T-helper 1 cell treated with Interleukin-12 subunit alpha and Interleukin-12 subunit beta and Interleukin-4 antibody, amounts not matched to agents 30 ng/mL and 1 ng/mL, for 36 hours (primary cell): ENCODE data around the gene C1orf174. TPM values are rescaled to one million over a fixed set of nuclear protein-coding genes. Genes with fewer than 3 reads are reported as not detected.

Experiments used
- intact Hi-C: fragments of 100-400 bp; cut with micrococcal nuclease; formaldehyde crosslinking; loops from one replicate; pipeline ENCODE4 v1.15.1; 2024
- total RNA-seq: library from RNA; stranded (reverse); gene quantifications from 2 replicates; pipeline ENCODE4 v1.2.3, GENCODE V29; 2022

The C1orf174 gene
- total RNA-seq, 1 donor from 2014 or later, result 30.4 TPM

DNA sequence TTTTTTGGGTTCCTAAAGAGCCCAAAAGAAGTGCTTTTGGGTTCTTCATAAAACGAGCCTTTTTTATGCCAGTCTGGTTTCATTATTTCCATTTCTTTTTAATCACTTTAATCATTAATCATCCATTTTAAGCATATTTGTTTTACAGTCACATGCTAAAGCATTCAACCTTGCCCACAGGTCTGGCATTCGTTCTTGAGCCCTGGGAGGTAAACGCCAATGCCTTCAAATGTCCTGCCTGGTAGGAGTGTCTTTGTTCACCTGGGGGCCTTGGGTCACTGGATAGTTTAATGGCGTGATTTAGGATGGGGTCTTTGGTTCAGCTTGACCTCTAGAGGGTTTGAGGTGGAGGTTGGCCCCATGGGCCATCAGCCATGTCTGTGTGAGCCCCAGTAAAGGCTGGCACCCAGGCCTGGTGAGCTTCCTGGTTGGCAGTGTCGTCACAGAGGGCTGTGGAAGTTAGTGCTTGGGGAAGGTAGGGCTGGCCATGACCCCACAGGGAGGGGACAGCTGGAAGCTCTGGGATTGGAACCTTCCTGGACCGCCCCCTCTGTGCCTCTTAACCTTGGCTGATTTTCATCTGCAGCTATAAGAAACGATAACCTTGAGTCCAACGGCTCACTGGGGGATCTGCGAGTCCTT, 20.2 kb downstream of the C1orf174 start:
- intact Hi-C loops, result no loop called here

DNA sequence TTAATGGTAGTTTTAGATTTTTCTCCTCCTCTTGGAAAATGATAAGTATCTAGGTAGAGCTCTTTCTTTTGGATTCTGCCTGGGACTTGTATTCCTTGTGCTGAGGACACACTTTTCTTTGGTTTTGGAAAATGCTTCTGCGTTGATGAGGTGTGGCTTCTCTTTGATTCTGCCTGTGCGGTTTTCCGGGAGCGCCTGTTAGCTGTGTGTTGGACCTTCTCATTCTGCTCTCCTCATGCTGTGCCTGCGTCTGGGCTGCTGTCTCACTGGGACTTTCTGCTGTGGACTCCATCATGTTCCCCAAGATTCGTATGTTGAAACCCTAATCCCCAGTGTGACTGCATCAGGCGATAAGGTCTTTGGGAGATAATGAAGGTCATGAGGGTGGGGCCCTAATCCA, 21.0 kb downstream of the C1orf174 start:
- intact Hi-C loops, result no loop called here

DNA sequence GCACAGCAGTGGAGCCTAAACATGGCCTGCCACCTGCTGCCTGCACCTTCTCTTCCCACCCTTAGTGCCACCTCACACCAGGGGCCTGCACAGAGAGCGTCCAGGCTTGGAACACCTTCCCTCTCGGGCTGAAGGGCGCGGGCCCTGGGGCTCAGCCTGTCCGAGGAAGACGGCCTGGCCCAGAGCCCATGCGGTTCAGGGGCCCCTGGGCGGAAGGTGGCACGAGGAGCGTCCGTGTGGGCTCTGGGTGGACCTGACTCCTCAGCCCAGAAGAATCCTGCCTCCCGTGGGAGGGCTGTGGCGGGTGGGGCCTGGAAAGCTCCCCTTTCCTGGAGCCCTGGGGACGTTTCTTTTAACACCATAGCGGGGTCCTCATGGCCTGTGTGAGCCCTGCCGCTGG, 23.4 kb downstream of the C1orf174 start:
- intact Hi-C loops, result no loop called here

DNA sequence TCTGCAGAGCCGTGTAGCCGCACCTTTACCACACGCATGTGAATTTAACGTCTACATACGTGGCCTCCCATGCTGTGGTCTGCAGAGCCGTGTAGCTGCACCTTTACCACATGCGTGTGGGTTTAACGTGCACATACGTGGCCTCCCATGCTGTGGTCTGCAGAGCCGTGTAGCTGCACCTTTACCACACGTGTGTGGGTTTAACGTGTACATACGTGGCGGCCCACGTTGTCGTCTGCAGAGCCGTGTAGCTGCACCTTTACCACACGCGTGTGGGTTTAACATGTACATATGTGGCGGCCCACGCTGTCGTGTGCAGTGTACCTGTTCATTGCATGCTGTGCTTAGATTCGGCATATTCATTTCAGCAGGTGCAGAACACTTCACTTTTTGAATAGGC, 25.3 kb downstream of the C1orf174 start:
- intact Hi-C loops, result no loop called here

DNA sequence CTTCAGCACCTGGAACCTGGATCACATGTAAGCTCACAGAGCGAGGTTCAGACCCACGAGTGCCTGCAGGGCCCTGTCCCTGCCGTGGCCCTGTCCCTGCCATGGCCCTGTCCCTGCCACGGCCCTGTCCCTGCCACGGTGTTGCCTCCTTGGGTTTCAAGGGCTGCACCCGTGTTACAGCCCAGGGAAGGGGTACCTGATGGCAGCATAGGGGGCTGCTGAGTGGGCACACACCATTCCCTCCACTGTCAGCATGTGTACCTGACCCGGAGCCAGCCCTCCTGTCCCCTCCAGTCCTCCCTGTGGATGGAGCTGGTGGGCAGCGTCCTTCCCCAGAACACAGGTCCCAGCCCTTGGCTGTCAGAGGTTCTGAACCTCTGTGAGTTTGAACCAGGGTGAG, 27.5 kb downstream of the C1orf174 start:
- intact Hi-C loops, result no loop called here

DNA sequence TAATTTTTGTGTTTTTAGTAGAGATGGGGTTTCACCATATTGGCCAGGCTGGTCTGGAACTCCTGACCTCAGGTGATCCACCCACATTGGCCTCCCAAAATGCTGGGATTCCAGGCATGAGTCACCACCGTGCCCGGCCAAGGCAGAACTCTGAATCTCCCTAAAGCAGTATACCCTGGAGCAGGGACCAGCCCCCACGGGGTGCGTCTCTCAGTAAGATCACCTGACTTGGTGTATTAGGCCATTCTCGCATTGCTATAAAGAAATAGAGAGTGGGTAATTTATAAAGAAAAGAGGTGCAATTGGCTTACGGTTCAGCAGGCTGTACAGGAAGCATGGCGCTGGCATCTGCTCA, 28.6 kb downstream of the C1orf174 start:
- intact Hi-C loops, result loop anchor here (2.0 kb wide), 1 partner anchor 19 kb away; no protein-coding TSS in a partner anchor

DNA sequence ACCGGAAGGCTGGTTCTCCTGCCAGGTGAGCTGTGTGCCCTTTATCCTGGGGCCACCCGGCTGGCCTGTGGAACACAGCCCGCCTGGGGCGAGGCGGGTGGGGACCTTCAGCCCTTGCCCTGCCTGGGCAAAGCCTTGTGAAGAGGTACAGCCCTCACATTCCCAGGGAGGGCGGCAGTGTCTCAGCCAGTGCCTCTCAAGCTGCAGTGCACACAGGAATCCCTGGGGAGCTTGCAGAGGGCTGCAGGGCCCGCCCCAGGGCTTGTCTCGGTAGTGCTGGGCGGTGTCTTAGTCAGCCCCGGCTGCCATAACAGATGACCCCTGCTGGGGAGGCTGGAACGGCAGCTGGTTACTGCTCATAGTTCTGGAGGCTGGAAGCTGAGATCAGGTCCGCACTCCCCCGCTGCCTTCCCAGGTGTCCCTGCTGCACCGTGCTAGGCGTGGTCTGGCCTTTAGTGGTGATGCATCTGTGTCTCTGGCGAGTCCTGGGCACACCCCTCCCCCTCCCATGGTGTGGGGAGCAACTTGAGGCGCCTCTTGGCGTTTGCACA, 30.2 kb downstream of the C1orf174 start:
- intact Hi-C loops, result loop anchor here (2.0 kb wide), 1 partner anchor 21 kb away; no protein-coding TSS in a partner anchor

DNA sequence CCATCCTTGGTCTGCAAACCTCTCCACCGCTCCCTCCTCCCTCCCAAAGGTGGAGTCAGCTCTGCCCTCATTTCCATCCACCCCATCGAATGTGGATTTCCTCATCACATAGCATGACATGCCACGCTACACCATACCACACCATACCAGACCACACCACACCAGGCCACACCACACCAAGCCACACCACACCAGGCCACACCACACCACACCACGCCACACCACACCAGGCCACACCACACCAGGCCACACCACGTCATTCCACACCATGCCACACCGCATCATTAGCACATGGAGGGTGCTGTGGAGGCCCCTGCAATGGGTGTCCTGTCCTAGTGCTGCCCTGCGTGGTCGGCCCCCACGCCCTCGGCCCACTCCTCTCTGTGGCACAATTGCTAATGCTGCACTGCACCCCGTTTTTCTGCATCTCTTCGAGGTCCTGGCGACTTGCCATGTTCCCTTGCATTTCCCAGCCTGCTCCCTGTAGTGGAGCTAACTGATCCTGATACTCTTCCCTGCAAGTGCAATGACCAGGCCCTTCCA, 31.5 kb downstream of the C1orf174 start:
- intact Hi-C loops, result no loop called here

DNA sequence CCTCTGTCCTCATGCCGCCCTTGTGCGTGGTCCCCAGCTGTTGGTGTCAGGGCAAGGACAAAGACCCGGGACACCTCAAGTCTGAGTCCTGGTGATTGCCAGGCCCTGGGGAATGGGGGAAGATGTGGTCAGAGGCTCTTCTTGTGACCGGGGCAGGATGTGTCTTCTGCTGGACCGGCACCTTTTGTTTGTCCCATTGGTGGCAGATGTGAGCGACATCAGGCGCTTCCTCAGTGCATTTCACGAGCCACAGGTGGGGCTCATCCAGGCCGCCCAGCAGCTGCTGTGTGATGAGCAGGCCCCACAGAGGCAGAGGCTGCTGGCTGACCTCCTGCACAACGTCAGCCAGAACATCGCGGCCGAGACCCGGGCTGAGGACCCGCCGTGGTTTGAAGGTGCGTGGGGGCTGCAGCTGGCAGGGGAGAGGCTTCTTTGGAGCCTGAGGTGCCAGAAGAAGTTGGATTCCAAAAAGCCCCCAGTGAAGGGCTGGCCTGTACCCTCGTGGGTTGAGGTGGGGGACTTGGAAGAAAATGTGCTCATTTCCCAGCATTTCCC, 34.4 kb downstream of the C1orf174 start:
- intact Hi-C loops, result no loop called here

DNA sequence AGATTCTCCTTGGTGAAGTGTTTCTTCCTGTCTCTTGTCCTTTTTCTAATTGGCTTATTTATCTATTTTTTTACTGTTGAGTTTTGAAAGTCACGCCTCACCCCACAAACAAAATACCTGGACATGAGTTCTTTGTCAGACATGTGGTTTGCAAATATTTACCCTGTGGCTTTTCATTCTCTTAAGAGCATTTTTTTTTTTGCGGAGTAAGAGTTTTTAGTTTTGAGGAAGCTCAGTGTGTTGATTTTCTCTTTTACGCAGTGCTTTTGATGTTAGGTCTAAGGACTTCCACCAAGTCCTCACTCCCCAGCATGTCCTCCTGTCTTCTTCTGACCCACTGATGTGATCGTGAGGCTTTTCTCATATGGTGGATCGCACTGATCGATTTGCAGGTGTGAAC, 35.2 kb downstream of the C1orf174 start:
- intact Hi-C loops, result no loop called here

DNA sequence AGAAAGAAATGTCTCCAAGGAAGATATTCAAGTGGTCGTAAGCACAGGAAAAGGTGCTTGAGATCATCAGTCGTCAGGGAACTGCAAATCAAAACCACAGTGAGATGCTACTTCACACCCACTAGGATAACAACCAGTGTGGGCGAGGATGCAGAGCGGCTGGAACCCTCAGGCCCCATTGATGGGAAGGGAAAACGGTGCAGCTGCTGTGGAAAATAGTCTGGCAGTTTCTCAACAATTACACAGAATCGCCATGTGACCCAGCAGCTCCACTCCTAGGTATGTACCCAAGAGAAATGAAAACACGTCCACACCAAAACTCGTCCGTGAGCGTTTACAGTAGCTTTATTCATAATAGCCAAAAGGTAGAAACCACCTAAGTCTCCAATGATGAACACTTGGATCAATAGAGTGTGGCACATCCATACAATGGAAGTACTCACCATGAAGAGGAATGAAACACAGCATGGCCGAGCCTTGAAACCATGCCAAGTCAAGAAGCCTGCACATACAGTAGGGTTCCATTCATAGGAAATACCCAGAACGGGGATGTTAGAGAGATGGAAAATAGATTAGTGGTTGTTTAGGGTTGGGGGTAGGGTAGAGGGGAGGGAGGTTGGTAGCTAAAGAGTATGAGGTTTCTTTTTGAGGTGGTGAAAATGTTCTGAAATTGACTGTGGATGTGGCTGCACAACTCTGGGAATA, 36.7 kb downstream of the C1orf174 start:
- intact Hi-C loops, result no loop called here

DNA sequence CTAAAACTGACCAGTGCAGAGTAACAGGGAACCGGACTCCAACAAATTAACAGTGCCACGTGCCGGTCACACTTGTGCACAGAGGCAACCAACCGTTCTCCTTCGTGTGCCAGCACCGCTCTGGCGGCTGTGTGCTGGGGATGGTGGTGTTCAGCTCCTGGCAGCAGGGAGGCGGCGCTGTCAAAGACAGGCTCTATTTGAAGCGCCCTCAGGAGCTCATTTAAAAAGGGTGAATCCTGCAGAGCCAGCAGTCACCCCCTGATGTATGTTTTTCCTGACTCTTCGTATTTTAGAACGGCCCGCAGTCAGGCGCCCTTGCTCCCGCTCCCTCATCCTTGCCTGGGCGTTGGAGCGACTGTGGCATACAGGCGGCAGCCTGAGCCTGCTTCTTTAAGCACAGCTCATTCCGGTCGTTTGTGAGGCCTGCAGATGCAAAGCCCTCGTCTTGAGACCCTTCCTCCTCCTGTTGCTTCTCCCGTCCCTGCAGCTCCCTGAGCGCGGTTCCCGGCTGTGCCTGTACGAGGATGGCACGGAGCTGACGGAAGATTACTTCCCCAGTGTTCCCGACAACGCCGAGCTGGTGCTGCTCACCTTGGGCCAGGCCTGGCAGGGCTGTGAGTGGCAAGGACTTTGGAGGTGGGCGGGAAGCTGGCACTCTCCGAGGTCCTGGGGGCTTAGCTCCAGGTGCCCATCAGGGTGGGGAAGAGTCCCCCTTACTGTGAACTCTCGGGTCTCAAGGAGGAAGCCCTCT, 41.7 kb downstream of the C1orf174 start:
- intact Hi-C loops, result loop anchor here (5.0 to 10.0 kb wide), 4 partner anchors 234 to 1554 kb away; partner anchors contain the start of genes MORN1, RER1 and TPRG1L

DNA sequence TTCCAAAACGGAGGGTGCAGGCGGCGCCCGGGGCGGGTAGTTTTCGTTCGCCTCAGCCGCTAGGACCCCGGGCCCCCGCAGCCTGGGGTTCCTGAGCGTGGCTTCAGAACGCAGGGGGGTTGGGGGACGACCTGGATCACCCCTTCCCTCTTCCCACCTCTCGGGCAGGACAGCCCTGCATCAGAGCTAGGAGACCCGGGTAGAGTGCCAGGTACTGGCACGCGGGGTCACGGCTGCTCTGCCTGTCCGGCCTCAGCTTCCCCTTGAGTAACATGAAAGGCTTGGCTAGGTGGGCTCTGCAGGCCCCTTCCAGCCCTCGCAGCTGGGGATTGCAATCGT, 42.3 kb downstream of the C1orf174 start:
- intact Hi-C loops, result loop anchor here (1.0 to 10.0 kb wide), 10 partner anchors 33 to 1553 kb away; partner anchors contain the start of genes C1orf174, LRRC47, MORN1 and RER1

DNA sequence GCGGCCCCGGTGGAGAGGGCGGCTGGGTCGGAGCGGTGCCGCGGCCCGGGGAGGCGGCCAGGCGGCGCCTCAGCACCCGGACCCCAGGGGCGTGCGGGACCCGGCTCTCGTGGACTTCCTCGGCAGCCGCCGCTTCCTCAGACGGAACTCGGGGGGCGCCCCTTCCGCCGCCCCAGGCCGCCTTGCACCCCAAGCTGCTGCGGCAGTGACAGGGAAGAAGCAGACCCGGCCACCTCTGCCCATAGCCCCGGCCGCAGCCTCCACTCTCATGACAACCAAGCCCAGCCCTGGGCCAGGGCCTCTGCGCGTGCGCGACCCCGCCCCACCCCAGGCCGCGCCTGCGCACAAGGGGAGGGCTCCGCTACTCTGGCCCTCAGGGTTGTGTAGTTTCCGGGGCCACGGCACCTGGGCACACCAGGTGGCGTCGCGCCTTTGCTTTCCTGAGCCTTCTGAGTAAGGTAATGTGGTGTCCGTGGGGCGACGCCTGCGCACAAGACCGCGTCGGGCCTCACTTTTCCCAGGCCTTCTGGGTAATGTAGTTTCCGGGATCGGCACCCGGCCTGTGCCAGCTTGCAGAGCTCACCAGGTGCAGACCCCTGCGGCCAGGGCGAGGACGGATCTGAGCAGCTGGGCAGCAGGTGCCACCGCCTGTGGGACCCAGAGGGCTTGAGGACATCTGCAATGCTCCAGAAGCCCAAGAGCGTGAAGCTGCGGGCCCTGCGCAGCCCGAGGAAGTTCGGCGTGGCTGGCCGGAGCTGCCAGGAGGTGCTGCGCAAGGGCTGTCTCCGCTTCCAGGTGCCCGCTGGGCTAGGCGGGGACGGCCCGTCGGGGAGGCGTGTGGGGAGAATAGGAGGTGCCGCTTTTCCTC, 42.9 kb downstream of the C1orf174 start, which contains the start of the genes CEP104 and DFFB:
CEP104 (minus strand) TSS at position 289 of the 868 bp plus-strand sequence. CDS start 4,804 bp downstream, outside the sequence.
DFFB (plus strand) TSS at position 554 of the 868 bp plus-strand sequence; CDS start at position 682, 128 bp downstream.
- intact Hi-C loops, result loop anchor here (1.0 to 10.0 kb wide), 10 partner anchors 34 to 1552 kb away; partner anchors contain the start of genes C1orf174, LRRC47, MORN1 and RER1

DNA sequence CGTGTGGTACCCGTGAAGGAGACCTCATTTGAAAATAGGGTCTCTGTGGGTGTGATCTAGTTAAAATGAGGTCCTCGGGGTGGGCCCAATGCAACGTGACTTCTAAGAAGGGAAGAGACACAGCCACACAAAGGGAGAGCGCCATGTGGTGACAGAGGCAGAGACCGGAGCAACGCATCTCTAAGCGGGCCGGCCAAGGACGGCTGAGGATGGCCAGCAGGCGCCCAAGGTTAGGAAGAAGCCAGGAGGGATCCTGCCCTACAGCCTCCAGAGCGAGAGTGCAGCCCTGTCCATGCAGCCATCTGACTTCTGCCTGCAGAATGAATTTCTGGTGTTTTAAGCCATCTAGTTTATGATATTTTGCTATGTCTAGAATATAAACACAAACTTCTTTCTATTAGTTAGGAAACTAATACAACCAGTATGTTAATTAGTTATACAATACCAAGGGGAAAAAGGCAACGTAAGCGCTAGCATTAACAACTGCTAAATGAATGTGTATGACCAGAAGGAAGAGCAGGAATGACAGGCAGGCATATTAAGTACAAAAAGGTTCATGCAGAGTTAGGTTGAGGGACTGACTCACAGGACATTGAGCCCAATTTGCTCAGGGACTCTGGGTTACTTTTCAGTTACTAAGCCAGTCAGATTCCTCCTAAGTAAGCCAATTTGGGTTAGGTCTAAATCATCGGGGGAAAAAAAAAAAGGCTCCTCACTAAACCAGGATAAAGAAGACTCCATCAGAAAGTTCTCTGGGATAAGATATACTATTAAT, 47.2 kb downstream of the C1orf174 start:
- intact Hi-C loops, result loop anchor here (10.0 kb wide), 3 partner anchors 228 to 1548 kb away; partner anchors contain the start of genes MORN1, RER1 and TPRG1L

DNA sequence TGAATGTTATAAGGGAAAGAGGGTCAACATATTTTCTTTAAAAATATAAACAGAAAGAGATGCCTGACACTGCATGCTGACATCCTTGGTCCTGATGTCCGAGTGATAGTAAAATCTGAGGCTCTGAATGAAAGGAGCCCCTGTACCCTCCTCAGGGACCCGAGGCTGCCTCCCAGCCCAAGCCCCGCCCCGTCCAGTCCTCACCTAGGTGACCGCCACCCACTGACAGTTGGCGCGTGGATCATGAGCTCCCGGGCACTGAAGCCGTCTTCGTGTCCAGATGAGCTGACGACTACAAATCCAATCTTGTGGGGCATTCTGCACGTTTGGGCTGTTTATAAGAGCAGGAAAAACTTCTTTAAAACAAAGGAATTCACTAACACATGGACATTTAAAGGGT, 48.0 kb downstream of the C1orf174 start:
- intact Hi-C loops, result loop anchor here (10.0 kb wide), 3 partner anchors 227 to 1547 kb away; partner anchors contain the start of genes MORN1, RER1 and TPRG1L

DNA sequence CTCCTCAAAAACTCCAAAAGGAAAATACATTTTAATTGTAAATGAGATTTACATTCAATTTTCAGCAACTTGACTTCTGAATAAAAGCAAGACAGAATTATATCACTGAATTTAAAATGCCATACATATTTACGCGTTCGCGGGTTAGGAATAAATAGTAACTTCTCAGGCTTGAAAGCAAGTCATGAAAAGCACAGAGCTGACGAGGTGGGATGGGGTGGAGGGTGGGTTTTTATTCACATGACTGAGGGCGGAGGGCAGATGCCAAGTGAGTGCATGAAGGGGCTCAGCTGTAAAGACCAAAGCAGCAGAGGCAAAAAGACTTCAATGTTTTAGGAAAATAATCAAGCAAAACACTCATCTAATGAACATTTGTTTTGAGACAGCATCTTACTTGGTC, 48.8 kb downstream of the C1orf174 start:
- intact Hi-C loops, result loop anchor here (10.0 kb wide), 3 partner anchors 226 to 1546 kb away; partner anchors contain the start of genes MORN1, RER1 and TPRG1L

DNA sequence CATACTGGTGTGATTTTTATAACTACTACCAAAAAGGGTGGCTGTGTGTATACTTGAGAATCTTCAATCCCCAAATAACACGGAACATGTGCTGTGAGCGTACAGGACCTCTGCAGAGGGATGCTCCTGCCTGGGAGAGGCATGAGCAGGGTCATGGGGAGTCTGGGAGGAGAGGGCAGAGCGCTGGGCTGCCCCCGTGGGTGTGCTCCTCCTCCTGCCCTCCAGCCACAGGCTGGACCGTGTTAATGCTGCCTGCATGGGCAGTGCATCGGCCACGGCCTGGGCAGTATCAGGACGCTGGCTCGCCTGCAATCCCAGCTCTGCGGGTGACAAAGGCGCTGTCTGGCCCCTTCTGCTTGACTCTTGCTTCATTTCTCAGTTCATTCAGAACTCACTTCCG, 49.2 kb downstream of the C1orf174 start:
- intact Hi-C loops, result loop anchor here (10.0 kb wide), 3 partner anchors 226 to 1546 kb away; partner anchors contain the start of genes MORN1, RER1 and TPRG1L

DNA sequence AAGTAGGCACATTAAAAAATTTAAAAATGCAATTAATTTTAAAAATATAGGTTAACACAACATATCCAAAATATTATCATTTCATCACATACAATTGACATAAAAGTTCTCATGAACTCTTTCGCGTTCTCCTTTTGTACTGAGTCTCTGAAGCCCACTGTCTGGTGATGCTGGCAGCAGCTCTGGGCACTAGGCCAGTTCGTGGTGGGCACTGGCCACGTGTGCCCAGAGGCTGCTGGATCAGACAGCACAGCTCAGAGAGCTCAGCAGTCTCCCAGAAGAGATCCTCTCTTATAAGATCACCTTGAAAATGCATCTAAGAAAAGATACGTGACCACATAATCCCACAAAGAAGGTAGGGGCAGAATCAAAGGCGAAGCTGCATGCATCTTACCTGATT, 53.0 kb downstream of the C1orf174 start:
- intact Hi-C loops, result no loop called here
